GM12878 (cell line): ENCODE measurements around the gene UBE2J2. TPM values are rescaled to one million over a fixed set of nuclear protein-coding genes. Genes with fewer than 3 reads are reported as not detected.

ENCODE experiments used
- EP300 ChIP-seq, 2 experiments: fragments of 150-350 bp in 1 of 2; IDR thresholded peaks; 2 replicates each; pipeline ENCODE4 v1.6.1; 2011 to 2012; ENCODE audit warnings: low read depth in 2 of 2, low read length in 2 of 2, borderline replicate concordance in 1 of 2, improper control_type of control experiment in 1 of 2, inconsistent platforms in 1 of 2; ENCODE audit not compliant: control insufficient read depth in 1 of 2
- IKZF1 ChIP-seq: fragments of 450-650 bp; conservative IDR thresholded peaks from 2 replicates; pipeline ENCODE4 v1.6.1; 2017; ENCODE audit warnings: antibody characterized with exemption, mild to moderate bottlenecking
- KAT2A ChIP-seq: conservative IDR thresholded peaks from 2 replicates; pipeline ENCODE4 v1.6.1; 2011; ENCODE audit warnings: low read depth, low read length; ENCODE audit not compliant: control insufficient read depth
- MYB ChIP-seq: fragments of 150-350 bp; IDR thresholded peaks from 2 replicates; pipeline ENCODE4 v1.6.1; 2014; ENCODE audit warnings: mild to moderate bottlenecking, low read depth, low read length, borderline replicate concordance
- MYC ChIP-seq: IDR thresholded peaks from 2 replicates; pipeline ENCODE4 v1.6.1; 2011; ENCODE audit warnings: mild to moderate bottlenecking, low read length, moderate library complexity, inconsistent platforms; ENCODE audit not compliant: insufficient read depth, insufficient replicate concordance, insufficient read length, severe bottlenecking
- RAD51 ChIP-seq: fragments of 450-650 bp; IDR thresholded peaks from 2 replicates; pipeline ENCODE4 v1.6.1; 2016; ENCODE audit warnings: moderate library complexity, mild to moderate bottlenecking, inconsistent platforms
- SUZ12 ChIP-seq: fragments of 200-600 bp; sonication (generic); IDR thresholded peaks from one replicate; pipeline ENCODE4 v1.6.1; 2018; ENCODE audit warnings: antibody characterized with exemption, mild to moderate bottlenecking; ENCODE audit not compliant: unreplicated experiment
- TCF12 ChIP-seq: IDR thresholded peaks from 2 replicates; pipeline ENCODE4 v1.6.1; 2011; ENCODE audit warnings: low read depth, mild to moderate bottlenecking, low read length
- ZNF24 ChIP-seq: fragments of 450-650 bp; IDR thresholded peaks from 2 replicates; pipeline ENCODE4 v1.6.1; 2017; ENCODE audit warnings: antibody characterized with exemption, mild to moderate bottlenecking
- ZNF274 ChIP-seq: IDR thresholded peaks from one replicate; pipeline ENCODE4 v1.8.0; 2011; ENCODE audit not compliant: insufficient read length, insufficient read depth
- ZSCAN29 ChIP-seq: fragments of 450-650 bp; IDR thresholded peaks from 2 replicates; pipeline ENCODE4 v1.6.1; 2017; ENCODE audit warnings: mild to moderate bottlenecking, moderate library complexity
- polyA plus RNA-seq, 11 experiments: library from polyadenylated mRNA; depleted of rRNA in 4 of 11; unstranded in 6 of 11; stranded (reverse) in 5 of 11; fragments of >200 nt; fragmentation: Nextera tagmentation in 4 of 11; fragmentation: Illumina TruSeq in 1 of 11; extraction: Ambion mirVana in 4 of 11; extraction: Trizol in 1 of 11; gene quantifications; 1 replicate in 1 of 11; 2 replicates in 10 of 11; pipeline versions ENCODE4 v1.2.1 to v1.2.3, GENCODE V29; 2011 to 2016; ENCODE audit warnings: inconsistent platforms in 2 of 11, missing spikeins in 2 of 11, low read depth in 1 of 11
- total RNA-seq, 4 experiments: library from RNA; depleted of rRNA in 3 of 4; stranded (reverse); fragments of >200 nt in 3 of 4; fragmentation: Illumina TruSeq in 1 of 4; extraction: Trizol in 1 of 4; gene quantifications; 2 replicates each; pipeline versions ENCODE4 v1.2.1 to v1.2.3, GENCODE V29; 2013 to 2021
- TF ChIP-seq, protein P1 (sequence below): fragments of 450-650 bp; IDR thresholded peaks from 2 replicates; pipeline ENCODE4 v1.6.1; 2017; ENCODE audit warnings: mild to moderate bottlenecking, low read depth, inconsistent platforms; ENCODE audit not compliant: poor library complexity, severe bottlenecking
- TF ChIP-seq, protein P2 (sequence below): fragments of 450-650 bp; IDR thresholded peaks from 2 replicates; pipeline ENCODE4 v1.6.1; 2016; ENCODE audit warnings: mild to moderate bottlenecking, moderate library complexity, borderline replicate concordance
- TF ChIP-seq, protein P3 (sequence below): IDR thresholded peaks from 2 replicates; pipeline ENCODE4 v1.6.1; 2012; ENCODE audit warnings: improper control_type of control experiment, low read depth, low read length; ENCODE audit not compliant: insufficient replicate concordance
- TF ChIP-seq, protein P4 (sequence below): fragments of 450-650 bp; IDR thresholded peaks from 2 replicates; pipeline ENCODE4 v1.6.1; 2017; ENCODE audit warnings: low read depth, mild to moderate bottlenecking, moderate library complexity

The UBE2J2 gene
- total and polyA plus RNA-seq, 10 of the 15 experiments (the other 5 are each of a cell fraction or from before 2014, with no cell fraction given), result 0.72 to 70.5 (median 49.2) TPM

DNA sequence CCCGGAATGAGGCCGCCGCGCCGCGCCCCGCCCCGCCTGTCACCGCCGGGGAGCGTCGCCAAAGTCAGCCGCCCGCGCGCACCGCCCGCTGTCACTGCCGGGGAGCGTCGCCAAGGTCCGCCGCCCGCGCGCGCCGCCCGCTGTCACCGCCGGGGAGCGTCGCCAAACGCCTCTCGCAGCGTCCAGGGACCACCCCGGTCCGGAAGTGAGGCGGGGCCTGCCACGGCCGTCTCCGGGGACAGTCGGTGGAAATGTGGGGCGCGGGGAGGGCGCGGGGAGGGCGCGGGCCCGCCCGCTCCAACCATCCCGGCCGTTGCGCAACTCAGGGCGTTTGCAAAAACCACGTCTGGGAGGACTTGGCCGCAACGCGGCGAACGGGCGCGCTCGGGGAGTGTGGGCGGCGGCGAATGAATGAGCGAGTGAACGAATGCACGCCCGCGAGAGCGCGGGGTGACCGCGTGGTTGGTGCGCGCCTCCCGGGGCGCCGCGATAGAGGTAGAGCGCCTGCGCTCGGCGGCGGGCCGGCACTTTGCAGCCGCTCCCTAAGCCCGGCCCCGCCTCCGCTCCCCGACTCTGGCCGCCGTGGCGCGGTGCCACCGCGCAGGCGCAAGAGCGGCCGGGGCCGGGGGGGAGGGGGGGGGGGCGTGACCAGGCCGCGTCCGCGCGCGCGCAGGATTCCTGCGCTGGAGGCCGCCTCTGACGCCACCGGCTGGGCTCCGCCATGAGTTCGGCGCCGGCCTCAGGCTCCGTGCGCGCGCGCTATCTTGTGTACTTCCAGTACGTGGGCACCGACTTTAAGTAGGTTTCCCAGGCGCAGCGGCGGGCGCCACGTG lies 34.5 kb upstream of the UBE2J2 start, which contains the start of the genes ACAP3 and PUSL1 (continued):
- TF ChIP-seq TCF12 (no peak), EP300 (IDR thresholded peaks at IDR 0.05; ENCODE audit: borderline replicate concordance in 1 of 2, control insufficient read depth in 1 of 2, low read depth in 2 of 2, low read length in 2 of 2) (no peak), ZSCAN29 (no peak), MYB (no peak), ZNF24 (peak; percentile 98), IKZF1 (peak; percentile 33), MYC (peak; percentile 19), ZNF274 (no peak), RAD51 (no peak), KAT2A (no peak), SUZ12 (no peak)
- TF ChIP-seq, protein P1, sequence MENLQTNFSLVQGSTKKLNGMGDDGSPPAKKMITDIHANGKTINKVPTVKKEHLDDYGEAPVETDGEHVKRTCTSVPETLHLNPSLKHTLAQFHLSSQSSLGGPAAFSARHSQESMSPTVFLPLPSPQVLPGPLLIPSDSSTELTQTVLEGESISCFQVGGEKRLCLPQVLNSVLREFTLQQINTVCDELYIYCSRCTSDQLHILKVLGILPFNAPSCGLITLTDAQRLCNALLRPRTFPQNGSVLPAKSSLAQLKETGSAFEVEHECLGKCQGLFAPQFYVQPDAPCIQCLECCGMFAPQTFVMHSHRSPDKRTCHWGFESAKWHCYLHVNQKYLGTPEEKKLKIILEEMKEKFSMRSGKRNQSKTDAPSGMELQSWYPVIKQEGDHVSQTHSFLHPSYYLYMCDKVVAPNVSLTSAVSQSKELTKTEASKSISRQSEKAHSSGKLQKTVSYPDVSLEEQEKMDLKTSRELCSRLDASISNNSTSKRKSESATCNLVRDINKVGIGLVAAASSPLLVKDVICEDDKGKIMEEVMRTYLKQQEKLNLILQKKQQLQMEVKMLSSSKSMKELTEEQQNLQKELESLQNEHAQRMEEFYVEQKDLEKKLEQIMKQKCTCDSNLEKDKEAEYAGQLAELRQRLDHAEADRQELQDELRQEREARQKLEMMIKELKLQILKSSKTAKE, result no peak
- TF ChIP-seq, protein P2, sequence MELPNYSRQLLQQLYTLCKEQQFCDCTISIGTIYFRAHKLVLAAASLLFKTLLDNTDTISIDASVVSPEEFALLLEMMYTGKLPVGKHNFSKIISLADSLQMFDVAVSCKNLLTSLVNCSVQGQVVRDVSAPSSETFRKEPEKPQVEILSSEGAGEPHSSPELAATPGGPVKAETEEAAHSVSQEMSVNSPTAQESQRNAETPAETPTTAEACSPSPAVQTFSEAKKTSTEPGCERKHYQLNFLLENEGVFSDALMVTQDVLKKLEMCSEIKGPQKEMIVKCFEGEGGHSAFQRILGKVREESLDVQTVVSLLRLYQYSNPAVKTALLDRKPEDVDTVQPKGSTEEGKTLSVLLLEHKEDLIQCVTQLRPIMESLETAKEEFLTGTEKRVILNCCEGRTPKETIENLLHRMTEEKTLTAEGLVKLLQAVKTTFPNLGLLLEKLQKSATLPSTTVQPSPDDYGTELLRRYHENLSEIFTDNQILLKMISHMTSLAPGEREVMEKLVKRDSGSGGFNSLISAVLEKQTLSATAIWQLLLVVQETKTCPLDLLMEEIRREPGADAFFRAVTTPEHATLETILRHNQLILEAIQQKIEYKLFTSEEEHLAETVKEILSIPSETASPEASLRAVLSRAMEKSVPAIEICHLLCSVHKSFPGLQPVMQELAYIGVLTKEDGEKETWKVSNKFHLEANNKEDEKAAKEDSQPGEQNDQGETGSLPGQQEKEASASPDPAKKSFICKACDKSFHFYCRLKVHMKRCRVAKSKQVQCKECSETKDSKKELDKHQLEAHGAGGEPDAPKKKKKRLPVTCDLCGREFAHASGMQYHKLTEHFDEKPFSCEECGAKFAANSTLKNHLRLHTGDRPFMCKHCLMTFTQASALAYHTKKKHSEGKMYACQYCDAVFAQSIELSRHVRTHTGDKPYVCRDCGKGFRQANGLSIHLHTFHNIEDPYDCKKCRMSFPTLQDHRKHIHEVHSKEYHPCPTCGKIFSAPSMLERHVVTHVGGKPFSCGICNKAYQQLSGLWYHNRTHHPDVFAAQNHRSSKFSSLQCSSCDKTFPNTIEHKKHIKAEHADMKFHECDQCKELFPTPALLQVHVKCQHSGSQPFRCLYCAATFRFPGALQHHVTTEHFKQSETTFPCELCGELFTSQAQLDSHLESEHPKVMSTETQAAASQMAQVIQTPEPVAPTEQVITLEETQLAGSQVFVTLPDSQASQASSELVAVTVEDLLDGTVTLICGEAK, result no peak
- TF ChIP-seq, protein P3, sequence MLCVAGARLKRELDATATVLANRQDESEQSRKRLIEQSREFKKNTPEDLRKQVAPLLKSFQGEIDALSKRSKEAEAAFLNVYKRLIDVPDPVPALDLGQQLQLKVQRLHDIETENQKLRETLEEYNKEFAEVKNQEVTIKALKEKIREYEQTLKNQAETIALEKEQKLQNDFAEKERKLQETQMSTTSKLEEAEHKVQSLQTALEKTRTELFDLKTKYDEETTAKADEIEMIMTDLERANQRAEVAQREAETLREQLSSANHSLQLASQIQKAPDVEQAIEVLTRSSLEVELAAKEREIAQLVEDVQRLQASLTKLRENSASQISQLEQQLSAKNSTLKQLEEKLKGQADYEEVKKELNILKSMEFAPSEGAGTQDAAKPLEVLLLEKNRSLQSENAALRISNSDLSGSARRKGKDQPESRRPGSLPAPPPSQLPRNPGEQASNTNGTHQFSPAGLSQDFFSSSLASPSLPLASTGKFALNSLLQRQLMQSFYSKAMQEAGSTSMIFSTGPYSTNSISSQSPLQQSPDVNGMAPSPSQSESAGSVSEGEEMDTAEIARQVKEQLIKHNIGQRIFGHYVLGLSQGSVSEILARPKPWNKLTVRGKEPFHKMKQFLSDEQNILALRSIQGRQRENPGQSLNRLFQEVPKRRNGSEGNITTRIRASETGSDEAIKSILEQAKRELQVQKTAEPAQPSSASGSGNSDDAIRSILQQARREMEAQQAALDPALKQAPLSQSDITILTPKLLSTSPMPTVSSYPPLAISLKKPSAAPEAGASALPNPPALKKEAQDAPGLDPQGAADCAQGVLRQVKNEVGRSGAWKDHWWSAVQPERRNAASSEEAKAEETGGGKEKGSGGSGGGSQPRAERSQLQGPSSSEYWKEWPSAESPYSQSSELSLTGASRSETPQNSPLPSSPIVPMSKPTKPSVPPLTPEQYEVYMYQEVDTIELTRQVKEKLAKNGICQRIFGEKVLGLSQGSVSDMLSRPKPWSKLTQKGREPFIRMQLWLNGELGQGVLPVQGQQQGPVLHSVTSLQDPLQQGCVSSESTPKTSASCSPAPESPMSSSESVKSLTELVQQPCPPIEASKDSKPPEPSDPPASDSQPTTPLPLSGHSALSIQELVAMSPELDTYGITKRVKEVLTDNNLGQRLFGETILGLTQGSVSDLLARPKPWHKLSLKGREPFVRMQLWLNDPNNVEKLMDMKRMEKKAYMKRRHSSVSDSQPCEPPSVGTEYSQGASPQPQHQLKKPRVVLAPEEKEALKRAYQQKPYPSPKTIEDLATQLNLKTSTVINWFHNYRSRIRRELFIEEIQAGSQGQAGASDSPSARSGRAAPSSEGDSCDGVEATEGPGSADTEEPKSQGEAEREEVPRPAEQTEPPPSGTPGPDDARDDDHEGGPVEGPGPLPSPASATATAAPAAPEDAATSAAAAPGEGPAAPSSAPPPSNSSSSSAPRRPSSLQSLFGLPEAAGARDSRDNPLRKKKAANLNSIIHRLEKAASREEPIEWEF, result no peak
- TF ChIP-seq, protein P4, sequence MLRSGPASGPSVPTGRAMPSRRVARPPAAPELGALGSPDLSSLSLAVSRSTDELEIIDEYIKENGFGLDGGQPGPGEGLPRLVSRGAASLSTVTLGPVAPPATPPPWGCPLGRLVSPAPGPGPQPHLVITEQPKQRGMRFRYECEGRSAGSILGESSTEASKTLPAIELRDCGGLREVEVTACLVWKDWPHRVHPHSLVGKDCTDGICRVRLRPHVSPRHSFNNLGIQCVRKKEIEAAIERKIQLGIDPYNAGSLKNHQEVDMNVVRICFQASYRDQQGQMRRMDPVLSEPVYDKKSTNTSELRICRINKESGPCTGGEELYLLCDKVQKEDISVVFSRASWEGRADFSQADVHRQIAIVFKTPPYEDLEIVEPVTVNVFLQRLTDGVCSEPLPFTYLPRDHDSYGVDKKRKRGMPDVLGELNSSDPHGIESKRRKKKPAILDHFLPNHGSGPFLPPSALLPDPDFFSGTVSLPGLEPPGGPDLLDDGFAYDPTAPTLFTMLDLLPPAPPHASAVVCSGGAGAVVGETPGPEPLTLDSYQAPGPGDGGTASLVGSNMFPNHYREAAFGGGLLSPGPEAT, result peak; percentile 76; the same call in 1 of the 2 replicates
